Liver (tissue), 9 donors: ENCODE measurements around the gene LINGO3. TPM values are rescaled to one million over a fixed set of nuclear protein-coding genes. Genes with fewer than 3 reads are reported as not detected.

Source experiments
- DNase-seq: peaks from one replicate; pipeline ENCODE4 v3.0.0-alpha.2; 2017; ENCODE audit warnings: low spot score
- H3K27ac ChIP-seq, 2 donors: one replicate each; pipeline ENCODE4 v1.7.0; 2013; ENCODE audit warnings: inconsistent platforms in 2 of 2, low read length in 2 of 2, control low read depth in 1 of 2, low read depth in 1 of 2, mild to moderate bottlenecking in 1 of 2
- H3K27me3 ChIP-seq, 4 donors: one replicate each; pipeline versions ENCODE4 v1.6.1 to v1.7.0; 2013; ENCODE audit warnings: low read length in 3 of 4, inconsistent platforms in 1 of 4, mild to moderate bottlenecking in 1 of 4, moderate library complexity in 1 of 4; ENCODE audit not compliant: control insufficient read depth in 4 of 4, insufficient read depth in 4 of 4
- H3K36me3 ChIP-seq, 4 donors: one replicate each; pipeline versions ENCODE4 v1.6.1 to v1.7.0; 2013; ENCODE audit warnings: low read length in 3 of 4, mild to moderate bottlenecking in 3 of 4, low read depth in 1 of 4, moderate library complexity in 1 of 4; ENCODE audit not compliant: control insufficient read depth in 4 of 4, insufficient read depth in 3 of 4
- H3K4me1 ChIP-seq, 4 donors: one replicate each; pipeline versions ENCODE4 v1.6.1 to v1.7.0; 2013; ENCODE audit warnings: low read length in 3 of 4, mild to moderate bottlenecking in 3 of 4, moderate library complexity in 1 of 4; ENCODE audit not compliant: control insufficient read depth in 4 of 4, insufficient read depth in 4 of 4
- H3K4me3 ChIP-seq, 3 donors: one replicate each; pipeline versions ENCODE4 v1.6.1 to v1.7.0; 2013; ENCODE audit warnings: low read length in 3 of 3, control low read depth in 1 of 3, low read depth in 1 of 3, mild to moderate bottlenecking in 1 of 3
- H3K9ac ChIP-seq, 2 donors: one replicate each; pipeline ENCODE4 v1.7.0; 2013; ENCODE audit warnings: low read length in 2 of 2, mild to moderate bottlenecking in 2 of 2, moderate library complexity in 2 of 2, control low read depth in 1 of 2, low read depth in 1 of 2
- H3K9me3 ChIP-seq, 4 donors: one replicate each; pipeline versions ENCODE4 v1.6.1 to v1.7.0; 2013; ENCODE audit warnings: low read length in 3 of 4; ENCODE audit not compliant: control insufficient read depth in 4 of 4
- ATF3 ChIP-seq: IDR thresholded peaks from 2 replicates; pipeline ENCODE4 v1.6.1; 2016; ENCODE audit warnings: antibody characterized with exemption
- CTCF ChIP-seq: fragments of 150-350 bp; IDR thresholded peaks from 2 replicates; pipeline ENCODE4 v1.5.1; 2017; ENCODE audit warnings: improper control_type of control experiment, low read depth, low read length; ENCODE audit not compliant: missing input control
- EGR1 ChIP-seq, 2 donors: IDR thresholded peaks; 2 replicates each; pipeline ENCODE4 v1.6.1; 2016 to 2018; ENCODE audit warnings: antibody characterized with exemption in 2 of 2, low read depth in 2 of 2
- FOXA1 ChIP-seq: IDR thresholded peaks from 2 replicates; pipeline ENCODE4 v1.6.1; 2016; ENCODE audit warnings: antibody characterized with exemption
- FOXA2 ChIP-seq: IDR thresholded peaks from 2 replicates; pipeline ENCODE4 v1.6.1; 2016; ENCODE audit warnings: antibody characterized with exemption
- HNF4A ChIP-seq, 2 donors: conservative IDR thresholded peaks; 2 replicates each; pipeline ENCODE4 v1.6.1; 2016; ENCODE audit warnings: antibody characterized with exemption in 2 of 2, mild to moderate bottlenecking in 2 of 2
- HNF4G ChIP-seq: IDR thresholded peaks from 2 replicates; pipeline ENCODE4 v1.6.1; 2016; ENCODE audit warnings: antibody characterized with exemption
- NR2F2 ChIP-seq: IDR thresholded peaks from 2 replicates; pipeline ENCODE4 v1.6.1; 2016; ENCODE audit warnings: antibody characterized with exemption
- RAD21 ChIP-seq, 2 donors: IDR thresholded peaks; 2 replicates each; pipeline ENCODE4 v1.6.1; 2016; ENCODE audit warnings: antibody characterized with exemption in 2 of 2, mild to moderate bottlenecking in 2 of 2
- REST ChIP-seq: IDR thresholded peaks from 2 replicates; pipeline ENCODE4 v1.6.1; 2016; ENCODE audit warnings: antibody characterized with exemption, mild to moderate bottlenecking
- RXRA ChIP-seq, 2 donors: IDR thresholded peaks; 2 replicates each; pipeline ENCODE4 v1.6.1; 2017 to 2018; ENCODE audit warnings: antibody characterized with exemption in 2 of 2, mild to moderate bottlenecking in 1 of 2
- SP1 ChIP-seq: IDR thresholded peaks from 2 replicates; pipeline ENCODE4 v1.6.1; 2018; ENCODE audit warnings: antibody characterized with exemption, mild to moderate bottlenecking
- ZBTB33 ChIP-seq: IDR thresholded peaks from 2 replicates; pipeline ENCODE4 v1.6.1; 2016; ENCODE audit warnings: antibody characterized with exemption
- WGBS: extraction: QIAGEN DNeasy Blood & Tissue Kit; methylation state at CpG from one replicate; pipeline ENCODE4 v1.1.7; 2013; 5-methylcytosine and 5-hydroxymethylcytosine counted together
- polyA plus RNA-seq, 2 donors: library from polyadenylated mRNA; stranded (reverse) in 1 of 2; unstranded in 1 of 2; fragments of 200-250 nt in 1 of 2; fragments of >200 nt in 1 of 2; fragmentation: Nextera tagmentation in 1 of 2; extraction: Ambion mirVana in 1 of 2; gene quantifications; one replicate each; pipeline versions ENCODE4 v1.2.1 to v1.2.3, GENCODE V29; 2013 to 2015
- total RNA-seq, 2 donors: library from RNA; depleted of rRNA; stranded (reverse); fragments of >200 nt; gene quantifications; one replicate each; pipeline ENCODE4 v1.2.3, GENCODE V29; 2014
- donor health status: healthy.
- donor health status: healthy.
- donor health status: healthy.
- donor health status: healthy.
- donor health status: healthy.

Gene LINGO3
- total and polyA plus RNA-seq, 4 donors, result 0.02 to 0.08 (median 0.07) TPM

- no peak for DNase-seq
- H3K36me3 ChIP-seq, result peaks cover 0 to 17% (median 3%) of the 10 kb centered on the region in 4 donors
- no peak for TF ChIP-seq RAD21 (IDR thresholded peaks at IDR 0.05)
- no peak for TF ChIP-seq FOXA1
- no peak for TF ChIP-seq HNF4A (conservative IDR thresholded peaks at IDR 0.05)
- TF ChIP-seq ZBTB33, result no peak
- TF ChIP-seq EGR1 (IDR thresholded peaks at IDR 0.05; ENCODE audit: low read depth in 2 of 2), result no peak
- no peak for TF ChIP-seq CTCF
- no peak for TF ChIP-seq ATF3
- no peak for TF ChIP-seq RXRA (IDR thresholded peaks at IDR 0.05)
These were observed 29.4 kb upstream of the LINGO3 start for GRCh38 chr19:2337329-2337707.

GRCh38 chr19:2336528-2337328 is 28.8 kb upstream of the LINGO3 start:
- H3K4me1 ChIP-seq, result peaks cover 0 to 3% (median 1%) of the 10 kb centered on the region in 4 donors
- TF ChIP-seq SP1, result no peak
- TF ChIP-seq HNF4A (conservative IDR thresholded peaks at IDR 0.05), result no peak
- no peak for TF ChIP-seq HNF4G
- no peak for TF ChIP-seq ZBTB33
- TF ChIP-seq FOXA2, result no peak
- no peak for TF ChIP-seq ATF3
- TF ChIP-seq CTCF, result no peak
- TF ChIP-seq REST, result no peak
- no peak for TF ChIP-seq NR2F2
- TF ChIP-seq RAD21 (IDR thresholded peaks at IDR 0.05), result no peak
- no peak for TF ChIP-seq RXRA (IDR thresholded peaks at IDR 0.05)
- no peak for TF ChIP-seq FOXA1
- no peak overlapping the region for H3K9ac ChIP-seq
- H3K27me3 ChIP-seq, result no peaks in the 10 kb centered on the region
- H3K27ac ChIP-seq, result no peak overlapping the region
- 97% methylated on average over 33 of the region's 33 CpGs for WGBS
- H3K36me3 ChIP-seq, result peaks cover 0 to 17% (median 3%) of the 10 kb centered on the region in 4 donors
- H3K4me3 ChIP-seq, result no peak overlapping the region
- DNase-seq, result no peak
- H3K9me3 ChIP-seq, result no peaks in the 10 kb centered on the region

More at GRCh38 chr19:2337329-2337707, 29.4 kb upstream of the LINGO3 start:
- Histone ChIP-seq H3K9ac (no peak overlapping the region), H3K27me3 (no peaks in the 10 kb centered on the region), H3K9me3 (no peaks in the 10 kb centered on the region), H3K27ac (no peak overlapping the region), H3K4me1 (peaks cover 0 to 3% (median 0%) of the 10 kb centered on the region in 4 donors), H3K4me3 (no peak overlapping the region)
- WGBS, result 93% methylated on average over 19 of the region's 19 CpGs
